Measurements from ENCODE around the gene CHRNB2. TPM values are rescaled to one million over a fixed set of nuclear protein-coding genes. Genes with fewer than 3 reads are reported as not detected.

The CHRNB2 gene
- total and polyA plus RNA-seq, 9 of the 15 experiments (the other 6 are each of a cell fraction or from before 2014, with no cell fraction given) = 0.01 TPM; not detected in 8

DNA sequence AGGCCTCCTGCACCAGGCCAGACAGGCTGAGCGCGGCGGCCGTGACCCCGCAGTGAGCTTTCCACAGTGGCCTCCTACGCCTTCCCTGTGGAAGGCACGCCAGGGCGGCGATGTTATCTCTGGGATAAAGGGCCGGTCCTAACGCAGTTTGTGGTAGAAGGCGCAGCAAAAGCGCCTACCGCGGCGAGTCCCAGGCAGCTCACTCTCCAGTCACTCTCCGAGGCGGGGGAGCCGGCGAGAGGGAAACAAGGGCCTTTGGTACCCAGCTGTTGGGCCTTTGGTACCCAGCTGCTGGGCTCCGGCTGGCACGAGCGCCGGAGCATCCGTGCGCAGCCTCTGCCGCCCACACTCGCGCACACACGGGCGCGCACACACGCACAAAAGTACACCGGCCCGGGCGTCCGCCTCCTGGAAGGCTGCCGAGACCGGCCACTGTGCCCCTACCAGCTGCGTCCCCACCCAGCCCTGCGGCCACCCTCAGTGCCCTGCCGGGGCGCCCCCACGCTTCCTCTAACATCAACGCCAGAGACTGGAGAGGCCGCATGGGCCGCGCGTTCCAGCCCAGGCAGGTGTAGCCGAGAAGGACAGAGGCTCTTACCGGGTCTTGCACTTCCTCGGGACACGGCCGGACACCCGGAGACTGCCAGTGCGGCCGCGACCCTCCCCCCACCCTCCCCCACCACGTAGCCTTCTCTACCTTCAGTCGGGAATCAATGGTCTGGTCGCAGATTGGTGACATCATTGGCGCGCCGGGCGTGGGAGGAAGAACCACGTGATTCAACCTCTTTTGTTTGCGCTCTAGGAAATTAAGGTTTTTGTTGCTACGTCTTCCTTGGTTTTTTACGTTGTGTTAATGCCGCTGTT lies 59.9 kb downstream of the CHRNB2 start (continued):
- TF ChIP-seq, protein P1, sequence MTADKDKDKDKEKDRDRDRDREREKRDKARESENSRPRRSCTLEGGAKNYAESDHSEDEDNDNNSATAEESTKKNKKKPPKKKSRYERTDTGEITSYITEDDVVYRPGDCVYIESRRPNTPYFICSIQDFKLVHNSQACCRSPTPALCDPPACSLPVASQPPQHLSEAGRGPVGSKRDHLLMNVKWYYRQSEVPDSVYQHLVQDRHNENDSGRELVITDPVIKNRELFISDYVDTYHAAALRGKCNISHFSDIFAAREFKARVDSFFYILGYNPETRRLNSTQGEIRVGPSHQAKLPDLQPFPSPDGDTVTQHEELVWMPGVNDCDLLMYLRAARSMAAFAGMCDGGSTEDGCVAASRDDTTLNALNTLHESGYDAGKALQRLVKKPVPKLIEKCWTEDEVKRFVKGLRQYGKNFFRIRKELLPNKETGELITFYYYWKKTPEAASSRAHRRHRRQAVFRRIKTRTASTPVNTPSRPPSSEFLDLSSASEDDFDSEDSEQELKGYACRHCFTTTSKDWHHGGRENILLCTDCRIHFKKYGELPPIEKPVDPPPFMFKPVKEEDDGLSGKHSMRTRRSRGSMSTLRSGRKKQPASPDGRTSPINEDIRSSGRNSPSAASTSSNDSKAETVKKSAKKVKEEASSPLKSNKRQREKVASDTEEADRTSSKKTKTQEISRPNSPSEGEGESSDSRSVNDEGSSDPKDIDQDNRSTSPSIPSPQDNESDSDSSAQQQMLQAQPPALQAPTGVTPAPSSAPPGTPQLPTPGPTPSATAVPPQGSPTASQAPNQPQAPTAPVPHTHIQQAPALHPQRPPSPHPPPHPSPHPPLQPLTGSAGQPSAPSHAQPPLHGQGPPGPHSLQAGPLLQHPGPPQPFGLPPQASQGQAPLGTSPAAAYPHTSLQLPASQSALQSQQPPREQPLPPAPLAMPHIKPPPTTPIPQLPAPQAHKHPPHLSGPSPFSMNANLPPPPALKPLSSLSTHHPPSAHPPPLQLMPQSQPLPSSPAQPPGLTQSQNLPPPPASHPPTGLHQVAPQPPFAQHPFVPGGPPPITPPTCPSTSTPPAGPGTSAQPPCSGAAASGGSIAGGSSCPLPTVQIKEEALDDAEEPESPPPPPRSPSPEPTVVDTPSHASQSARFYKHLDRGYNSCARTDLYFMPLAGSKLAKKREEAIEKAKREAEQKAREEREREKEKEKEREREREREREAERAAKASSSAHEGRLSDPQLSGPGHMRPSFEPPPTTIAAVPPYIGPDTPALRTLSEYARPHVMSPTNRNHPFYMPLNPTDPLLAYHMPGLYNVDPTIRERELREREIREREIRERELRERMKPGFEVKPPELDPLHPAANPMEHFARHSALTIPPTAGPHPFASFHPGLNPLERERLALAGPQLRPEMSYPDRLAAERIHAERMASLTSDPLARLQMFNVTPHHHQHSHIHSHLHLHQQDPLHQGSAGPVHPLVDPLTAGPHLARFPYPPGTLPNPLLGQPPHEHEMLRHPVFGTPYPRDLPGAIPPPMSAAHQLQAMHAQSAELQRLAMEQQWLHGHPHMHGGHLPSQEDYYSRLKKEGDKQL (CRISPR knock-in tag; IDR thresholded peaks at IDR 0.05; ENCODE audit: borderline replicate concordance) = no peak; the same call in 1 of the 2 replicates
- TF ChIP-seq ZNF224 (CRISPR knock-in tag; IDR thresholded peaks at IDR 0.05) (no peak), KDM1A (IDR thresholded peaks at IDR 0.05) (peak in 1 of 2 experiments; percentile 93; a peak in 2 of 4 replicates), KDM4B (IDR thresholded peaks at IDR 0.05; ENCODE audit: borderline replicate concordance in 2 of 2, low read depth in 1 of 2) (no peak), RCOR1 (IDR thresholded peaks at IDR 0.05; ENCODE audit: borderline replicate concordance in 1 of 2, low read depth in 2 of 2, low read length in 2 of 2) (peak in 1 of 2 experiments; percentile 73; a peak in 2 of 4 replicates), FOXP1 (CRISPR knock-in tag; IDR thresholded peaks at IDR 0.05) (no peak), FOXK2 (conservative IDR thresholded peaks at IDR 0.05 in 1 of 2, IDR thresholded peaks at IDR 0.05 in 1 of 2; ENCODE audit: low read depth in 2 of 2) (peak; percentile 64 to 83; a peak in 3 of 4 replicates), HDAC3 (IDR thresholded peaks at IDR 0.05; ENCODE audit: borderline replicate concordance, partially characterized antibody) (no peak), DACH1 (IDR thresholded peaks at IDR 0.05; ENCODE audit: partially characterized antibody) (no peak), ZSCAN29 (IDR thresholded peaks at IDR 0.05) (no peak), PHF8 (IDR thresholded peaks at IDR 0.05; ENCODE audit: borderline replicate concordance, low read length) (peak; percentile 84), CBFA2T3 (IDR thresholded peaks at IDR 0.05) (peak; percentile 21; the same call in 1 of the 2 replicates)
- TF ChIP-seq, protein P2, sequence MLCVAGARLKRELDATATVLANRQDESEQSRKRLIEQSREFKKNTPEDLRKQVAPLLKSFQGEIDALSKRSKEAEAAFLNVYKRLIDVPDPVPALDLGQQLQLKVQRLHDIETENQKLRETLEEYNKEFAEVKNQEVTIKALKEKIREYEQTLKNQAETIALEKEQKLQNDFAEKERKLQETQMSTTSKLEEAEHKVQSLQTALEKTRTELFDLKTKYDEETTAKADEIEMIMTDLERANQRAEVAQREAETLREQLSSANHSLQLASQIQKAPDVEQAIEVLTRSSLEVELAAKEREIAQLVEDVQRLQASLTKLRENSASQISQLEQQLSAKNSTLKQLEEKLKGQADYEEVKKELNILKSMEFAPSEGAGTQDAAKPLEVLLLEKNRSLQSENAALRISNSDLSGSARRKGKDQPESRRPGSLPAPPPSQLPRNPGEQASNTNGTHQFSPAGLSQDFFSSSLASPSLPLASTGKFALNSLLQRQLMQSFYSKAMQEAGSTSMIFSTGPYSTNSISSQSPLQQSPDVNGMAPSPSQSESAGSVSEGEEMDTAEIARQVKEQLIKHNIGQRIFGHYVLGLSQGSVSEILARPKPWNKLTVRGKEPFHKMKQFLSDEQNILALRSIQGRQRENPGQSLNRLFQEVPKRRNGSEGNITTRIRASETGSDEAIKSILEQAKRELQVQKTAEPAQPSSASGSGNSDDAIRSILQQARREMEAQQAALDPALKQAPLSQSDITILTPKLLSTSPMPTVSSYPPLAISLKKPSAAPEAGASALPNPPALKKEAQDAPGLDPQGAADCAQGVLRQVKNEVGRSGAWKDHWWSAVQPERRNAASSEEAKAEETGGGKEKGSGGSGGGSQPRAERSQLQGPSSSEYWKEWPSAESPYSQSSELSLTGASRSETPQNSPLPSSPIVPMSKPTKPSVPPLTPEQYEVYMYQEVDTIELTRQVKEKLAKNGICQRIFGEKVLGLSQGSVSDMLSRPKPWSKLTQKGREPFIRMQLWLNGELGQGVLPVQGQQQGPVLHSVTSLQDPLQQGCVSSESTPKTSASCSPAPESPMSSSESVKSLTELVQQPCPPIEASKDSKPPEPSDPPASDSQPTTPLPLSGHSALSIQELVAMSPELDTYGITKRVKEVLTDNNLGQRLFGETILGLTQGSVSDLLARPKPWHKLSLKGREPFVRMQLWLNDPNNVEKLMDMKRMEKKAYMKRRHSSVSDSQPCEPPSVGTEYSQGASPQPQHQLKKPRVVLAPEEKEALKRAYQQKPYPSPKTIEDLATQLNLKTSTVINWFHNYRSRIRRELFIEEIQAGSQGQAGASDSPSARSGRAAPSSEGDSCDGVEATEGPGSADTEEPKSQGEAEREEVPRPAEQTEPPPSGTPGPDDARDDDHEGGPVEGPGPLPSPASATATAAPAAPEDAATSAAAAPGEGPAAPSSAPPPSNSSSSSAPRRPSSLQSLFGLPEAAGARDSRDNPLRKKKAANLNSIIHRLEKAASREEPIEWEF (CRISPR knock-in tag; IDR thresholded peaks at IDR 0.05) = no peak
